Measurements from ENCODE around the gene ERC1.
"Not testable (repeated sequence)": the region's sequence is repeated elsewhere in the genome, so short reads cannot be mapped to it uniquely, and the experiment has no call there.

ERC1 gene

DNA sequence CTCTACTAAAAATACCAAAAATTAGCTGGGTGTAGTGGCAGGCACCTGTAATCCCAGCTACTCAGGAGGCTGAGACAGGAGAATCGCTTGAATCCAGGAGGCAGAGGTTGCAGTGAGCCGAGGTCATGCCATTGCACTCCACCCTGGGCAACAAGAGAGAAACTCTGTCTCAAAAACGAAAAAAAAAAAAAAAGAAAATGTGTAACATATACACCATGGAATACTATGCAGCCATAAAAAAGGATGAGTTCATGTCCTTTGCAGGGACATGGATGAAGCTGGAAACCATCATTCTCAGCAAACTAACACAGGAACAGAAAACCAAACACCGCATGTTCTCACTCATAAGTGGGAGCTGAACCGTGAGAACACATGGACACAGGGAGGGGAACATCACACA is 326.0 kb downstream of the ERC1 start:
- POLR2A ChIA-PET; H3K27me3 ChIP-seq (replicated peaks in 2 of 5; ENCODE audit: control insufficient read depth in 4 of 5, insufficient read depth in 5 of 5, low read length in 4 of 5); DNase-seq; H3K4me3 ChIP-seq (ENCODE audit: control insufficient read depth in 1 of 7, extremely low read depth in 1 of 7, insufficient read depth in 4 of 7, low read depth in 2 of 7, low read length in 6 of 7); H3K27ac ChIP-seq (ENCODE audit: insufficient read depth in 1 of 2, low read depth in 1 of 2, low read length in 2 of 2, poor library complexity in 1 of 2, severe bottlenecking in 2 of 2); H3K4me1 ChIP-seq (ENCODE audit: control extremely low read depth in 1 of 4, control insufficient read depth in 4 of 4, insufficient read depth in 4 of 4, low read length in 3 of 4); H3K9me3 ChIP-seq (ENCODE audit: control extremely low read depth in 1 of 5, control insufficient read depth in 4 of 5, insufficient read depth in 2 of 5, low read depth in 1 of 5, low read length in 4 of 5): not testable (repeated sequence)
- CTCF ChIA-PET = interaction anchor here (1.2 kb wide), 1 partner anchor 9 kb away, joined by 3 read pairs; no protein-coding TSS in a partner anchor
- 100% methylated on average over 1 of the region's 5 CpGs for WGBS (ENCODE audit: insufficient coverage)
- H3K36me3 ChIP-seq (ENCODE audit: control insufficient read depth in 4 of 4, insufficient read depth in 4 of 4, low read length in 3 of 4) = peaks cover 0 to 14% (median 6%) of the 10 kb centered on the region in 4 experiments

DNA sequence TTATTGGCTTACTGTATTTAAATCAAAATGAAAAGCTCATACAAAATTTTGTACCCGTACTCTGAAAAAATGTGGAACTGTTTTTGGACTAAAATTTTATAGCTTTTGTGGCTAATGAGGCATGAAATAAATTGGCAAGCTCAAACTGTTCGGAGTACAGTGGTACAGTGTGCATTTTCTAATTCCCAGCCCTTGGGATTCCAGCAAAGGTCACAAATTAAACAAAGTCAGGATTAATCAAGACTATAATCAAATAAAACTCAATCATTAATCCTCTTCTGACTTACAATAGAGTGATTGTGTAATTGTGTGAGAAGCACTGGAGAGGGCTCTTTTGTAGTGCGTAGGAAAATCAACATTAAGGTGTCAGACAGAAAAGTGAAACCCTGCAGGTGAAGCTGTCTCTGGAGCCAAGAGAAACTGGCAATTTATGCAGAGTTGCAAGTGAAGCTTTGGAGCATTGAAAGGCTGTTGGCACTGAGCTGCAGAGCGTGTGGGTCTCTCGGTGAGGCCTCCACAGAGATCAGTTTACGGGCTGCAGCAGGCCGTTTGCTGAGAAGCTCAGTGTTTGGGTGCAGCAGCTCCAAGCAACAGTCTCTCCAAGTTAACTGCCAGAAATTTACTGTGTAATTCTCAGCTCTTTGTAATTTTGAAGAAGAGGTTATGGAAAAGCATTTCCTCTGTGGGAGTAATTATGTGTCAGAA is 327.5 kb downstream of the ERC1 start:
- H3K9me3 ChIP-seq (ENCODE audit: control extremely low read depth in 1 of 5, control insufficient read depth in 4 of 5, insufficient read depth in 2 of 5, low read depth in 1 of 5, low read length in 4 of 5) = peaks cover 0 to 7% (median 0%) of the 10 kb centered on the region in 5 experiments
- ChIA-PET POLR2A (no interaction called here), CTCF (interaction anchor here (1.2 kb wide), 1 partner anchor 10 kb away, joined by 3 read pairs; no protein-coding TSS in a partner anchor)
- WGBS (ENCODE audit: insufficient coverage) = 100% methylated on average over 5 of the region's 7 CpGs
- no peak overlapping the region for H3K4me3 ChIP-seq (ENCODE audit: control insufficient read depth in 1 of 7, extremely low read depth in 1 of 7, insufficient read depth in 4 of 7, low read depth in 2 of 7, low read length in 6 of 7)
- no peak for DNase-seq
- H3K27ac ChIP-seq (ENCODE audit: insufficient read depth in 1 of 2, low read depth in 1 of 2, low read length in 2 of 2, poor library complexity in 1 of 2, severe bottlenecking in 2 of 2) = no peak overlapping the region
- peaks cover 0 to 4% (median 0%) of the 10 kb centered on the region in 4 experiments for H3K4me1 ChIP-seq (ENCODE audit: control extremely low read depth in 1 of 4, control insufficient read depth in 4 of 4, insufficient read depth in 4 of 4, low read length in 3 of 4)
- peaks cover 0 to 7% (median 0%) of the 10 kb centered on the region in 4 experiments for H3K36me3 ChIP-seq (ENCODE audit: control insufficient read depth in 4 of 4, insufficient read depth in 4 of 4, low read length in 3 of 4)
- H3K27me3 ChIP-seq (replicated peaks in 2 of 5; ENCODE audit: control insufficient read depth in 4 of 5, insufficient read depth in 5 of 5, low read length in 4 of 5) = no peaks in the 10 kb centered on the region

DNA sequence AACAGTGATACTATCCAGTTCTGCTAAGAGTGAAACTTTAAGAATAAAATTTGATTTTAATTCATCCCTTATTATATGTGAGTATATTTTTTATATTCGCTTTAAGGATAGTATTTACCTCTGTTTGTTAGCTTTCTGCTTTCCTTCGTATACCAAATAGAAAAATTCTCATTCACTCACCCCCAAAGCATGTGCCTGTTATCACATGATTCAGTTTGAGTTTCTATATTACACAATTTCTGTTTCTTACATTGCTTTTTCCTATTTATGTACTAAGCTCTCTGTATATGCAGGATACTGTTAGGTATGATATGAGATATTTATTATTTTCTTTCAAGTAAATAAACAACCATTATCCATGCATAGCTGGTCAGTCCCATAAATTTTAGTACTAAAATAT is 328.2 kb downstream of the ERC1 start:
- no peak overlapping the region for H3K27ac ChIP-seq (ENCODE audit: insufficient read depth in 1 of 2, low read depth in 1 of 2, low read length in 2 of 2, poor library complexity in 1 of 2, severe bottlenecking in 2 of 2)
- CTCF ChIA-PET = no interaction called here
- peaks cover 0 to 9% (median 1%) of the 10 kb centered on the region in 4 experiments for H3K4me1 ChIP-seq (ENCODE audit: control extremely low read depth in 1 of 4, control insufficient read depth in 4 of 4, insufficient read depth in 4 of 4, low read length in 3 of 4)
- no CpG with 5 or more reads among the region's 2 CpGs for WGBS (ENCODE audit: insufficient coverage)
- H3K9me3 ChIP-seq (ENCODE audit: control extremely low read depth in 1 of 5, control insufficient read depth in 4 of 5, insufficient read depth in 2 of 5, low read depth in 1 of 5, low read length in 4 of 5) = peaks cover 0 to 4% (median 0%) of the 10 kb centered on the region in 5 experiments
- no peaks in the 10 kb centered on the region for H3K27me3 ChIP-seq (replicated peaks in 2 of 5; ENCODE audit: control insufficient read depth in 4 of 5, insufficient read depth in 5 of 5, low read length in 4 of 5)
- no peak overlapping the region for H3K4me3 ChIP-seq (ENCODE audit: control insufficient read depth in 1 of 7, extremely low read depth in 1 of 7, insufficient read depth in 4 of 7, low read depth in 2 of 7, low read length in 6 of 7)
- POLR2A ChIA-PET = no interaction called here
- DNase-seq = no peak
- peaks cover 0 to 4% (median 0%) of the 10 kb centered on the region in 4 experiments for H3K36me3 ChIP-seq (ENCODE audit: control insufficient read depth in 4 of 4, insufficient read depth in 4 of 4, low read length in 3 of 4)

DNA sequence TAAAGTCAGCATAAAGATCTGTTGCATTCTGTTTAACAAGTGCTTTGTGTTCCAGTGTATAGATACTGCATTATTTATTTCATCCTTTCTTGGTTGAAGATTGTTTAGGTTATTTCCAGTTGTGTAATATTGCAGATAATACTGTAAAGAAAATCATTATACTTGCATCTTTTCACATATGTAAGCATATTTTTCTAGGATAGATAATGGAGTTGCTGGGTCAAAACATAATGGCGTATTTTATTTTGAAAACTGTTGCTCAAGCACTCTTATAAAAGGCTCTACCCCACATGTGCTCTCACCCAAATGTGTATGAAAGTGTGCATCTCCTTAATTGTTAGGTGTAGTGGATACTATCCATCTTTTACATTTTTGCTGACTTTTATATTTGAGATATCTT is 329.0 kb downstream of the ERC1 start:
- H3K4me3 ChIP-seq (ENCODE audit: control insufficient read depth in 1 of 7, extremely low read depth in 1 of 7, insufficient read depth in 4 of 7, low read depth in 2 of 7, low read length in 6 of 7) = no peak overlapping the region

DNA sequence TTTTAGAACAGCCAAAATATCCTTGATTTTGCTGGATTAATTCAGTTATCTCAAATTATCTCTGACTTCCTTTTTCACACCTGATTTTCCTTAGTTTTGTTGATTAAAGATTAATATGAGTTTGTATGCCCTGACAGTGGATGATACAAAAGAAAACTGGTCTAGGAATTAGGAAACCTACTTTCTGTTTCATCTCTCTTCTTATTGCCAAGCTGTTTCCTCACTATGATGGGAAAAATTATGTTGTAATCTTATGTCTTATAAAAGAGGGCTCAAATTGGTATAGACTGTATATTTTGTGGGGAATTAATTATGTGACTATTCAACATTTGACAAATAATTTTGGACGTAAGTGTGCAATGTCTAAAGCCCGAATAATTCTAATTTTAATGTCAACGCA is 331.8 kb downstream of the ERC1 start:
- Histone ChIP-seq H3K27ac (ENCODE audit: insufficient read depth in 1 of 2, low read depth in 1 of 2, low read length in 2 of 2, poor library complexity in 1 of 2, severe bottlenecking in 2 of 2) (no peak overlapping the region), H3K9me3 (ENCODE audit: control extremely low read depth in 1 of 5, control insufficient read depth in 4 of 5, insufficient read depth in 2 of 5, low read depth in 1 of 5, low read length in 4 of 5) (no peaks in the 10 kb centered on the region), H3K4me1 (ENCODE audit: control extremely low read depth in 1 of 4, control insufficient read depth in 4 of 4, insufficient read depth in 4 of 4, low read length in 3 of 4) (peaks cover 0 to 17% (median 11%) of the 10 kb centered on the region in 4 experiments), H3K4me3 (ENCODE audit: control insufficient read depth in 1 of 7, extremely low read depth in 1 of 7, insufficient read depth in 4 of 7, low read depth in 2 of 7, low read length in 6 of 7) (no peak overlapping the region), H3K27me3 (replicated peaks in 2 of 5; ENCODE audit: control insufficient read depth in 4 of 5, insufficient read depth in 5 of 5, low read length in 4 of 5) (no peaks in the 10 kb centered on the region), H3K36me3 (ENCODE audit: control insufficient read depth in 4 of 4, insufficient read depth in 4 of 4, low read length in 3 of 4) (peaks cover 0 to 6% (median 0%) of the 10 kb centered on the region in 4 experiments)
- POLR2A ChIA-PET = no interaction called here
- WGBS (ENCODE audit: insufficient coverage) = 100% methylated on average over 2 of the region's 3 CpGs
- DNase-seq = no peak
- CTCF ChIA-PET = no interaction called here

More for the DNA sequence above, 329.0 kb downstream of the ERC1 start:
- Histone ChIP-seq H3K27ac (ENCODE audit: insufficient read depth in 1 of 2, low read depth in 1 of 2, low read length in 2 of 2, poor library complexity in 1 of 2, severe bottlenecking in 2 of 2) (no peak overlapping the region), H3K27me3 (replicated peaks in 2 of 5; ENCODE audit: control insufficient read depth in 4 of 5, insufficient read depth in 5 of 5, low read length in 4 of 5) (no peaks in the 10 kb centered on the region), H3K4me1 (ENCODE audit: control extremely low read depth in 1 of 4, control insufficient read depth in 4 of 4, insufficient read depth in 4 of 4, low read length in 3 of 4) (peaks cover 0 to 14% (median 7%) of the 10 kb centered on the region in 4 experiments), H3K9me3 (ENCODE audit: control extremely low read depth in 1 of 5, control insufficient read depth in 4 of 5, insufficient read depth in 2 of 5, low read depth in 1 of 5, low read length in 4 of 5) (peaks cover 0 to 1% (median 0%) of the 10 kb centered on the region in 5 experiments), H3K36me3 (ENCODE audit: control insufficient read depth in 4 of 4, insufficient read depth in 4 of 4, low read length in 3 of 4) (peaks cover 0 to 1% (median 0%) of the 10 kb centered on the region in 4 experiments)
- no peak for DNase-seq
- POLR2A ChIA-PET = interaction anchor here (0.6 kb wide), 1 partner anchor 17 kb away, joined by 4 read pairs; no protein-coding TSS in a partner anchor
- CTCF ChIA-PET = no interaction called here
- WGBS (ENCODE audit: insufficient coverage) = no CpG with 5 or more reads among the region's 1 CpG

DNA sequence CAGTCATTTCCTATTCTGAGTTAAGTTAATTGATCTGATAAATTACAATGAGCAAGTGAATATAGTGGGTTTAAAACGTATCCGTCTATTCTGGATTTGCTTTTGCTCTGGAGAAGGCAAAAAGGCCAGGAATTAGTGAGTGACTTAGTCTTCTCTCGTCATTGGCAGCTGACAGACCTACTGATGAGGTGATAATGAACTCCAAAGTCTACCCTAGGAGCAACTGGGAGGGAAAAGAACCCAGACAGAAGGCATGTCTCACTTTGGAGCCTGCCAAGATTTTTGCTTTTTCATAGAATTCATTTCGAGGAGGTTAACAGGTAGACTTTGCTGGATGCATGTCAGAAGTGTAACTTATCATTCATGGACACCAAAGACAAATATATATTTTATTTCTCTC is 333.1 kb downstream of the ERC1 start:
- no peak for DNase-seq
- peaks cover 0 to 16% (median 10%) of the 10 kb centered on the region in 4 experiments for H3K4me1 ChIP-seq (ENCODE audit: control extremely low read depth in 1 of 4, control insufficient read depth in 4 of 4, insufficient read depth in 4 of 4, low read length in 3 of 4)
- H3K27ac ChIP-seq (ENCODE audit: insufficient read depth in 1 of 2, low read depth in 1 of 2, low read length in 2 of 2, poor library complexity in 1 of 2, severe bottlenecking in 2 of 2) = no peak overlapping the region
- ChIA-PET POLR2A (no interaction called here), CTCF (no interaction called here)
- no peak overlapping the region for H3K4me3 ChIP-seq (ENCODE audit: control insufficient read depth in 1 of 7, extremely low read depth in 1 of 7, insufficient read depth in 4 of 7, low read depth in 2 of 7, low read length in 6 of 7)
- H3K27me3 ChIP-seq (replicated peaks in 2 of 5; ENCODE audit: control insufficient read depth in 4 of 5, insufficient read depth in 5 of 5, low read length in 4 of 5) = no peaks in the 10 kb centered on the region
- no peaks in the 10 kb centered on the region for H3K9me3 ChIP-seq (ENCODE audit: control extremely low read depth in 1 of 5, control insufficient read depth in 4 of 5, insufficient read depth in 2 of 5, low read depth in 1 of 5, low read length in 4 of 5)
- H3K36me3 ChIP-seq (ENCODE audit: control insufficient read depth in 4 of 4, insufficient read depth in 4 of 4, low read length in 3 of 4) = peaks cover 0 to 6% (median 0%) of the 10 kb centered on the region in 4 experiments
- WGBS (ENCODE audit: insufficient coverage) = 96% methylated on average over 4 of the region's 4 CpGs

DNA sequence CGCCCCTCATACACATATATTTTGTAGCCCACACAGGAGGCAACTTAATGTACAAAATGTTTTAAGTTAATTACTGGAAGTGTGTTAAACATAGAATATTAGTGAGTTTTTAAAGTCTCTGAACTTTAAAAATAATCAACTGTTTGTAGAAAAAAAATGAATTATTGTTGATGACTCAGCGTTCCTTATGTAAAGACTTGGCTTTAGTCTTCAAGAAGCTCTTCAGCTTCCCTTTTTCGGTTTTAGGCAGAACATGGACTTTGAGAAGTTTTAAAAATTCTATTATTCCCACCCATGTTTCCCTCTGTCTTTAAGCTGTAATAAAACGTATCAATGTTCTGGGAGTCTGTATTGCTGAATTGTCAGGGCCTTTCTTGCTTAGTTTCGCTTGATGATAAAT is 333.9 kb downstream of the ERC1 start:
- Histone ChIP-seq H3K36me3 (ENCODE audit: control insufficient read depth in 4 of 4, insufficient read depth in 4 of 4, low read length in 3 of 4) (peaks cover 0 to 6% (median 0%) of the 10 kb centered on the region in 4 experiments), H3K4me3 (ENCODE audit: control insufficient read depth in 1 of 7, extremely low read depth in 1 of 7, insufficient read depth in 4 of 7, low read depth in 2 of 7, low read length in 6 of 7) (peak overlapping the region in 2 of 7 experiments; percentile 14 to 53), H3K9me3 (ENCODE audit: control extremely low read depth in 1 of 5, control insufficient read depth in 4 of 5, insufficient read depth in 2 of 5, low read depth in 1 of 5, low read length in 4 of 5) (no peaks in the 10 kb centered on the region), H3K27ac (ENCODE audit: insufficient read depth in 1 of 2, low read depth in 1 of 2, low read length in 2 of 2, poor library complexity in 1 of 2, severe bottlenecking in 2 of 2) (peak overlapping the region in 1 of 2 experiments; percentile 51), H3K27me3 (replicated peaks in 2 of 5; ENCODE audit: control insufficient read depth in 4 of 5, insufficient read depth in 5 of 5, low read length in 4 of 5) (no peaks in the 10 kb centered on the region), H3K4me1 (ENCODE audit: control extremely low read depth in 1 of 4, control insufficient read depth in 4 of 4, insufficient read depth in 4 of 4, low read length in 3 of 4) (peaks cover 0 to 16% (median 10%) of the 10 kb centered on the region in 4 experiments)
- WGBS (ENCODE audit: insufficient coverage) = 33% methylated on average over 1 of the region's 5 CpGs
- ChIA-PET CTCF (no interaction called here), POLR2A (no interaction called here)
- DNase-seq = peak; percentile 45 to 86 (median 75)

Data from common myeloid progenitor, CD34-positive (primary cell).